Measurements from ENCODE around the gene ZNF580.

ZNF580 gene

DNA sequence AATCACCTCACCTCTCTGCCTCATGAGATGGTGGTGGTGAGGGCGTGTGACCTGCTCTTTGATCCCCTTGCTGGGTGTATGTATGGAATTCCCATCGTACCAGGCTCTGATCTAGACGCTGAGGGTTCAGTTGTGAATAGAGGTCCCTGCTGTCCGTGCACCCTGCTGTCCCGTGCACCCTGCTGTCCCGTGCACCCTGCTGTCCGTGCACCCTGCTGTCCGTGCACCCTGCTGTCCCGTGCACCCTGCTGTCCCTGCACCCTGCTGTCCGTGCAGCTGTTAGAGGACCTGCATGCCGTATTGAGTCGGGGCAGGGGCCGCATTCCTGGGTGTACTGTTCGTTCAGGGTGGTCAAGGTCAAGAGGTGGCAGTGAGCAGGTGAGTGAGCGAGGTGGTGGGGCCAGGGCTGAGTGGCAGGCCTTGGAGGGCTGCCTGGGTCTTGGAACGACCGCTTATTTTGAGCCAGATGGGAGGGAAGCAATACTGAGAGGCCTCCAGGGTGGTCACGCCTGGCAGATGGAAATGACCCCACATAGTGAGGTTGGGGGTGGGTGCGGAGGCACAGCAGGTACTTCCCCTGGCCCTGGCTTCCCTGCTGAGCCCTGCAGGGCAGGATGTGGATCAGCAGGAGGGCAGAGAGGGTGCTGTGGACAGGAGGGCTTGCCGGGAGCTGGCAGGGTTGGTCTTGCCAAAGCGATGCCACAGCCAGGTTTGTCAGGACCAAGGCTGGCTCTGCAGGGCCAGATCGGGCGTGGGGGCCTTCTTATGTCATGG, 29.7 kb downstream of the ZNF580 start:
- H3K27ac ChIP-seq: no peak overlapping the region
- no peak overlapping the region for H3K4me3 ChIP-seq

DNA sequence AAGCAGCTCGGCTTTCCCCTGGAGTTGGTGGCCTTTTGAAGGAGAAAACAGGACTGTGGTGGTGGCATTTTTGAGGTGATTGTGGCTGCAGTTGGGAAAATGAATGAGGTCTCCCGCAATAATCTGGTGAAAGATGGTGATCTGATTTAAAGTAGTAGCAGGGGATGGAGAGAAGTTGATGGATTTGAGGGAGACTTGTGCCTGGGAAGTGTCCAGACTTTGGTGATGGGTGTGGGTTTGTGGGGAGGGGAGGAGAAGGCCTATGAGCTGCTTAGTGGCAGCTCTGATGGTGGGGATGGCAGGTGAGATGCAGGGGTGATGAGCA, 30.2 kb downstream of the ZNF580 start:
- no peak overlapping the region for H3K4me3 ChIP-seq
- H3K27ac ChIP-seq: no peak overlapping the region

DNA sequence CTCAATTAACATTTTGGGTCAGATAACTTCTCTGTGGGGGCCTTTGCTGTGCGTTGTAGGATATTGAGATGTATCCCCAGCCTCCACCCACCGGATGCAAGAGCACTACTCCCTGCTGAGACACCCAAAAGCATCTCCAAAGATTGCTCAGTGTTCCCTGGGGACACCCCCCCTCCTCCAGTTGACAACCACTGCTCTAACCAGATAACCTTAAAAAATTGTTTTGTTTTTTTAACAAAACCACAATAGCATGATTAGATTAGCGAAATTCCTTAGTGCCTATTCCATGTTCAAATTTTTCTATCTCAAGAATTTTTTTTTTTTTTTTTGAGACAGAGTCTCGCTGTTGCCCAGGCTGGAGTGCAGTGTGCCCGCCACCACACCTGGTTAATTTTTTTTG, 31.6 kb downstream of the ZNF580 start:
- H3K4me3 ChIP-seq: no peak overlapping the region
- no peak overlapping the region for H3K27ac ChIP-seq

DNA sequence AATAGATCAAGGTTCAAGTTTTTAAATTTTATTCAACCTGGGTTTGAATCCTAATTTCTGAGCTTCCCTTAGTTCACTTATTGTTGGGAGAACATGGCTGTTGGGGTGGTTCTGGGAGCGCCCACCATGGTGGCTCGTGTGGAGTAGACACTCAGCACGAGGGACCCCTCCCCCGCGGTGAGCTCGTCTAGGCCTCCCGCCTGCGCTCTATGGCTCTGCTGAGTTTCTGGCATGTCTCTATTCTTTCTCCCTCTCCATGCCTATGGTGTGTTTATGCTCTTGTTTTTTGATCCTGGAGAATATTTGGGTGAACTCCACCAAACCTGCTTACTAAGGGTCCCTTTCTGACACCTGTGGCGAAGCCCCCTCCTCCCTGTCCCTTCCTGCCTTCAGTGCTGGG, 32.7 kb downstream of the ZNF580 start:
- Histone ChIP-seq H3K4me3 (no peak overlapping the region), H3K27ac (peak overlapping the region in 1 of 21 experiments; percentile 5)

DNA sequence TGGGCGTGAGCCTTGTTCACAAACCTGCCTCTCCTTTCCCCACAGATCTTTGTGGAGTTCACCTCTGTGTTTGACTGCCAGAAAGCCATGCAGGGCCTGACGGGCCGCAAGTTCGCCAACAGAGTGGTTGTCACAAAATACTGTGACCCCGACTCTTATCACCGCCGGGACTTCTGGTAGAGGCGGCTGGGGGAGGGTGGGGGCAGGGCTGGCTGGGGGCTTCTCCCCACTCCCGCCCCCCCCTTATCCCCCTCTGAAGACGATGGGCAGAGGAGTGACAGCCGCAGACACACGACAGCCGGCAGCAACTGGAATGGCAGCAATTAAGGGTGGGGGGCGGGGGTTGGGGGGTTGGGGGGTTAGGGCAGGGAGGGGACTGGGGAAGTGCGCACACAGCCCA, 33.1 kb downstream of the ZNF580 start:
- H3K4me3 ChIP-seq: no peak overlapping the region
- H3K27ac ChIP-seq: peak overlapping the region in 7 of 21 experiments; percentile 86 to 96 (median 89)

DNA sequence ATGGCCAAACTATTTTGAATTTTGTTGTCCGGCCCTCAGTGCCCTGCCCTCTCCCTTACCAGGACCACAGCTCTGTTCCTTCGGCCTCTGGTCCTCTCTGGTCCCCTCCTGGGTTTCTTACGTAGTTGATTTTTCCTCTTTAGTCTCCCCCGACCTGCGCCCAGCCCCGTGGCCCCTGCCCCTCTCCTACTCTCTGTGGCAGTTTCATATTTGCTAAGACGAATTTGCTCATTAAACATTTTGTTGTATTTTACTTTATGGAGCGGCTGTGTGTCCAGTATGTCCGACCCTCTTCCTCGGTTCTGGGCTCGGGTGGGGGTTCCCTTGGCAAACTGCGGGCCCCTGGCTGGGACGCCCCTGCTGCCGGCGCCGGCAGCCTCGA, 33.6 kb downstream of the ZNF580 start:
- peak overlapping the region in 20 of 21 experiments; percentile 7 to 97 (median 92) for H3K27ac ChIP-seq

DNA sequence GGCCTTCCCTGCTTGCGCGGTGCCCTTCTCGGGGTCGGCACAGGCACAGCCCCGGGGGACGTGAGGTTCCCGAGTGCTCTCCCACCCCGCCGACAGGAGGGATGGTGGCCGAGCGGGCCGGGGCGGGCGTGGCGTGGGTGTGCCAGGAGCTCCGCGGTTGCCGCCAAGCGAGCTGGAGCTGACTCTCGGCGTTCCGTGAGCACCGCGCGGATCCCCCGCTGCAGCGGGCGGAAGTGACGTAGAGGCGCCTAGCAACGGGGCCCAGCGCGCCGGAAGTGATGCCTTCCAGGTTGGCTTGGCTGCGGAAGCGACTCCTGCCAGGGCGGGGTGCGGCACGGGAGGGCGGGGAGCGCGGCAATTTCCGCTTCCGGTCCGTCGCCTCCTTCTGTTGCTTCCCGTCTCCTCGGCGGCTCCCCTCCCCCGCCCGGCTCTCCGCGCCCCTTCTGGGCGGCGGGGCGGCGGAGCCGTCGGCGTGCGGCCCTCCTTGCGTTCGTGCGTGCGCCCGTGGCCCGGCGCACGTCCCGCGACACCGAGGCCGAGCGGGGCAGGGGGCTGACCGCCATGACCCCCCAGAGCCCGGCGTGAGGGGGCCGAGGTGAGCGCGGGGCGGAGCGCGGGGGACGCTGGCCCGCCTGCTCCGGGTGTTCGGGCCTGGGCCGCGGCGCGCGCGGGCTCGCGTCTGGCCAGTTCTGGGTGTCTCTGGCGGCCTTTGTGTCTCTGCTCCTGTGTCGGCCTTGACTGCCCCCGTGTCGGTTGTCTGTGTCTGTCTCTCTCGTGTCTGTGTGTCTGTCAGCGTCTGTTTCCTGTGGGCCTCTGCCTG, 34.2 kb downstream of the ZNF580 start, which contains the start of gene EPN1:
TSS of gene EPN1 (plus strand) at position 386 of the 820 bp plus-strand sequence. CDS start 3,402 bp downstream, outside the sequence.
- H3K27ac ChIP-seq: peak within 1 kb of the TSS; percentile 81 to 97 (median 91)
- peak within 1 kb of the TSS; percentile 60 to 99 (median 93) for H3K4me3 ChIP-seq

More for the DNA sequence above, 33.6 kb downstream of the ZNF580 start:
- peak overlapping the region; percentile 60 to 99 (median 93) for H3K4me3 ChIP-seq

DNA sequence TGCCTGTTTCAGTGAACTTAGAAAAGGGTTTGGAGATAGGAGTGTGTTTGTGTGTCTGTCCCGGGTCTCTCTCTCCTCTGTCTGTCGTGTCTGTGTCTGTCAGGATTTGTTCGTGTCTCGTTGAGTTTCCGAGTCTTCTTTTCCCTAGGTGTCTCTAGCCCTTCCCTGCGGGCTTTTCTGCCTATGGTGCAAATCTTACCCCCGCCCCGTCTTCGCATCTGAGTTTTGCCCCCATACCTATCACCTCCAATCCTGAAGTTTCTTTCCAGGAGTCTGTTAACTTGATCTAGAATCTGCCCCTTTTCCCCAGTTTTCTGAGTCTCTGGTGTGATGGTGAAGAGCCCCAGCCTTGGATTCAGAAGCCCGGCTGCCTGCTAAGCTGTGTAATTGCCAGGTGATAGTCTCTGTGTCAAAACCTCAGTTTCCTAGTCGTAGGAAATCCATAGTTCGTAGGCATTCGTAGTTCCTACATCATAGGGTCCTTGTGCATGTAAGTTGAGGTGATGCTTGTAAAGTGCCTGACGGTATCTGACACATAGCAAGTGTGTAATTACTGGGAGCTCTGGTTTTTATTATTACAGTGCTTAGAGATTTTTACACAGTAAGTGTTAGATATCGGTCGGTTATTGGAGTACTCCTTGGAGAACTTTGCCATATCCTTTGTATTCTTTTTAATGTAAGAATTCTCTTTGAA, 35.0 kb downstream of the ZNF580 start:
- Histone ChIP-seq H3K27ac (peak overlapping the region; percentile 81 to 97 (median 91)), H3K4me3 (peak overlapping the region; percentile 60 to 99 (median 93))

DNA sequence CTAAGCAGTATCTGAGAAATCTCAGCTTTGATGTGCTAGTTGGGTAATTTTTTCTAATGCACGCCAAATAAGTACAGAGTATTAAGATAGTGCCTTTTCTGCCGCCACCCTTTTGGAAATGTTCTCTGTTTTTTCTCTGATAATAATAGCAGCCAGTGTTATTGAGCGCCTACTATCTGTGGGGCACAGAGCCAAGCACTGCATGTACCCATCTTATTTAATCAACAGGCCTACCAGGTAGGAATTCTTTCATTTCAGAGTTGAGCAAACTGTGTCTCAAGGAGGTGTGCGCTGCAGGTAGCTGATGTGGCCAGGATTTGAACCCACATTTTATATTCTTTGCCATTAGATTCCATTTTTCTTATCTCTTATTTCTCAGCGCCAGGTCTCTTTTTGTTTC, 35.6 kb downstream of the ZNF580 start:
- Histone ChIP-seq H3K27ac (peak overlapping the region in 6 of 21 experiments; percentile 35 to 97 (median 86)), H3K4me3 (peak overlapping the region in 5 of 7 experiments; percentile 76 to 98 (median 93))

DNA sequence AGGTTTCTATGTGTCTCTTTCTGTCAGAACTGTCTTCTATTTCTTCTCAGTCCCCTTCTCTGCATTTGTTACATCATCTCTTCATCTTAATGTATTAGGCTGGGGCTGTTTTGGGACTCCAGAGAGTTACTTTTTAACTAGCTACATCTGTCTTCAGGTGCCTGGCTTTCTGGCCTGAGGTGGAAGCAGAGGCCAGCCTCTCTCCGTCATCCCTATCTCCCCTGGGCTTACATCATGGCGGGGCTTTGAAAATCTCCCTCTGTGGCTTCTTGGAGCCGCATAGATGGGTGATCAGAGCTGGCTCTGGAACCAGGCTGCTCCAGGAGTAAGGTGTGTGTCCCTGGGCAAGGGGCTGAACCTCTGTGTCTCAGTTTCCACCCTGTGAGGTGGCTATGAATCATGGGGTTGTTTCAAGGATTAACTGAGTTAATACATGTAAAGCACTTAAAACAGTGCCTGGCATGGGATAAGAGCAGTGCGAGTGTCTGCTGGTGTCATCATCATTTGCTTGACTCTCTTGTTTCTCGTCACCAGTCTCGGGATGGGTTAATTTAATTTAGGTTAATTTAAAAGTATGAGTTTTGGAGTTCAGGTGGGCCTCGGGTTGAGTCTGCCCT, 36.2 kb downstream of the ZNF580 start:
- Histone ChIP-seq H3K4me3 (no peak overlapping the region), H3K27ac (peak overlapping the region in 11 of 21 experiments; percentile 14 to 97 (median 35))

DNA sequence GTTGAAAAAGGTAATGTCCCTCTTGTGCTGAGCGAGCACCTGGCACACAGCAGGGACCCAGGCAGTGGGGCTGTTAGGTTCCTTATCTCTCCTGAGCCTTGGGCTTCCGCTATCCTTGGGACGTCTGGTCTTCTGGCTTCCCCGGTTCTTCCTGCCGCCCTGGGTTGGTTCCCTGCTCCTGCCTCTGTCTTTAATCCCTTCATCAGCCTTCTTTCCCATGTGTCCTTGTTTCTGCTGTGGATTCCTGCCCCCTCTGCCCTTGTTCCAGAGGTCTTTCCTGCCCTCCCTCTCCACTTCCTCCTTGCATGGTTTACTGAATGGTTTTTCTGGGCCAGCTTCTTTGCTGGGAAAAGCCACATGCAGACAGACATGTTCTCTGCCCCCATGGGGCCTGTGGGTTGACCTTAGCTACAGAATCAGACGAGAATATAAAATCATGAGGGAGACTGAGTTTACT, 36.8 kb downstream of the ZNF580 start:
- H3K4me3 ChIP-seq: no peak overlapping the region
- peak overlapping the region in 13 of 21 experiments; percentile 2 to 58 (median 23) for H3K27ac ChIP-seq

DNA sequence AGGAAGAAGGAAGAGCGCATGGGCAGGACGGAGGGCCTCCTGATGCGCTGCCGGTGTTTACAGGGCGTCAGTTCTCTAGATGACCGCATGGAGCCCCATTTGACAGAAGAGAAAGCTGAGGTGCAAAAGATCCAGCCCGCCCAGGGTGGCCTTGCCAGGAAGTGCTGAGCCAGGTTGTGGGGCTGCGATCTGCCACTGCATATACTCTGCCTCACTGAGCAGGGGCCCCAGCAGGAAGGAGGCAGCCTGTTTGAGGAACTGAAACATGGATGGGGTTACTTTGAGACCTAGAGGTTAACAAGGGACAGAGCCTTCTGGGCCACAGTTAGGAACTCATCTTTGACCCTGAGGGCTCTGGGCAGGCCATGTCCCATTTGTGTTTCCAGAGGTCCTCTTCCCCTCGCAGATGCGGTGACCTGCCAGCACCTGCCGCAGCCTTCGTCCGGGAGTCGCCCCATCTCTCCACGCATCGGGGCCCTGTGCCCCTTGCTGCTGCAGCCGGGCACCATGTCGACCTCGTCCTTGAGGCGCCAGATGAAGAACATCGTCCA, 37.4 kb downstream of the ZNF580 start:
- Histone ChIP-seq H3K4me3 (no peak overlapping the region), H3K27ac (peak overlapping the region in 10 of 21 experiments; percentile 3 to 58 (median 22))

DNA sequence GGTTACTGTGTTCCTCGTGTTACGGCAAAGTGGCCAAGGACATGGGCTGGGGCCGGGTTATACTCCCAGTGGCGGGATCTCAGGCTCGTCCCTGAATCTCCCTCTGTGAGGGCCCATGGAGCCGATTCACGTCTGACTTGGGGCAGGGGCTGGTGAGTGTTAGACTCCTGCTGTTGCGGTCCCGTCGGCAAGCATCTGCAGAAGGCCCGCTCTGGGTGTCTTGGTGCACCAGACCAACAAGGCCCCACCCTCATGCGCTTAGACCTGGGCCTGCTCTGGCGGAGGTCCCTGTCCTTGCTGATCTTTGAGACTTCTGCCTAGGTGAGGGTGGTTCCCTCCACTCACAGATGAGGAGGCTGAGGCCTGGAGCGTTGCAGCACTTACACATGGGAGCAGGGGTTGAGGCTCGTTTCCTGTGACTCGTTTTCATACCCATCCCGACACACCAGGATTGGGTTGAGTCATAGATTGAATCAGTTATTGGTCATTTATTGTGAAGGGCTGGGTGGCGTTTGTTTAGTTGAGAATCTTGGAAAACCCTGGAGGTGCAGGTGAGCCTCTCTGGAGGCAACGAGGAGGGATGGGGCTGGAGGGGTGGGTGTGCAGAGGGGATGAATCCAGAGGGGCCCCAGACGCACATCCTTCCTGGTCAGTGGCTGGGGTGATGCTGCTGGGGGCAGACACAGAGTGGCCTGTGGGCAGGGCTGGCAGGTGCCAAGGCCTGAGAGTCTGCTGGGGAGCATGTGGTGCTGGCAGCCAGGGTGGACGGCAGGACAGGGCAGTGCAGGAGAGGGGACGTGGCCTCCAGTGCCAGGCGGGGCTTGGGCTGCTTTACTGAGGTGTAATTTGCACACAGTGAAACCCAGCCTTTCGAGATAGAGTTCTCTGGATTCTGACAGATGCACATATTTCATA, 38.8 kb downstream of the ZNF580 start:
- no peak overlapping the region for H3K27ac ChIP-seq

DNA sequence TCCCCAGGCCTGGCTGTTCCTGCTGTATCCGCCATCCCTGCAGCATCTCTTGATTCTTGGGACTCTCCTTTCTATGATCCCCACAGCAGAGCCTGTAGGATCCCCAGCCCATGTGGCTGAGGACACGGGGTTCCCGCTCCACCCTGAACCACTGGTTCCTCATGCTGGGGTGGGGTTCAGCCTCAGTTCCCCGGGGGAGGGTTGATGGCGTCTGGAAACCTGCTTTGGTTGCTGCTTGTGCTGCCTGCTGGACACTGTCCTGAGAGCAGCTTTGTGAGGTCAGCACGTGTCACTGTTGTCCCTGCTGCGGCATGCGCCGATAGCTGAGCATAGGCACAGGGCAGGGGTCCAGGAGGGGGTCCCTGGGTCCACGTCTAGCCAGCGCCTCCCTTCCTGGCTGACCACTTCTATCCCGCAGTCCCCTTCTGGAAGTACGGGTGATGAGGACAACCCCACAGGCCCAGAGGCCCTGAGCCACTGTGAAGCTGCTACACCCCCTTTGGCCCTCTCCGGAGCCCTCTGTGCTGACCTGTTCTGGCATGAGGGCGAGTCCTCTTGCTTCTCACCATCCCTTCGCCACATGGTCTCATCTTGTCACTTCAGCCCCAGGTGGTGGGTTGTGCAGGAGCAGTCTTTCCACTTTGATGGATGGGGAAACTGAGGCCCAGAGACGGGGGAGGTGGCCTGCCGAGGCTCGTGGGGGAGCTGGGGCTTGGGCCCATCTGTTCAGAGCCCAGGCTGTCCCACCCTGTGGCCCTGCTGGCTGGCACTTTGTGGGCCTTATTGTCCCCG, 39.7 kb downstream of the ZNF580 start:
- peak overlapping the region in 1 of 21 experiments; percentile 12 for H3K27ac ChIP-seq
- no peak overlapping the region for H3K4me3 ChIP-seq

More for the DNA sequence above, 38.8 kb downstream of the ZNF580 start:
- H3K4me3 ChIP-seq: no peak overlapping the region

DNA sequence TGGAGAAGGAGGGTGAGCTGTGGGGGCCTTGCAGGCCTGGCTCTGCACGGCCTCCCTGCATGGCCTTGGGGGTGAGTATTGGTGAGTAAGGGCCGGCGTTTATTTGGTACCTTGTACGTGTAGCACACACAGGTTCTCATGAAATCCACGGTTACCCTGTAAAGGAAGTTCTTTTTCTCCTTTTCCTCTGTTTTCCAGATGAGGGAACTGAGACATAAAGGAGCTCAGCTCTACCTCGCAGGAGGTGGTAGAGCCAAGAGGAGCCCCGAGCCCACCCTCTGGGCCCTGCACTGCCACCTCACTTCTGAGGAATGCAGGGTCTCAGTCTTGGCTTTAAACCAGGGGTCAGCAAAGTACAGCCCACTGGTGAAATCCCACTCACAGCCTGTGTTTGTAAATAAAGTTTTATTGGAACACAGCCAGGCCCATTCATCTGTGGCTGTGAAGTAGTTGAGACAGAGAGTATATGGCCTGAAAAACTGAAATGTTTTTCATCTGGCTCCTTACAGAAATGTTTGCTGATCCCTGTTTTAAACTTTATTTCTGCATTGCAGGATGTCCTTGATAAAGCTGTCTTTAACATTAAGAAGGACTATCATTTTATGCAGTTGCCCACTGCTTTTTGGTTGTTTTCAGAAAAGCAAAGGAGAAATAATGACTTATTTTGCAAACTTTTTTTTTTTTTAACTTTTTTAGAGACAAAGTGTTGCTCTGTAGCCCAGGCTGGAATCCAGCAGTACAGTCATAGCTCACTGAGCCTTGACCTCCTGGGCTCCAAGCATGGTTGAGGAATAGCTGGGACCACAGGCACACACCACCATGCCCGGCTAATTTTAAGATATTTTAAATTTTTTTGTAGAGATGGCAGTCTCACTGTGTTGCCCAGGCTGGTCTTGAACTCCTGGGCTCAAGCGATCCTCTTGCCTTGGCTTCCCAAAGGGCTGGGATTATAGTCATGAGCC, 40.6 kb downstream of the ZNF580 start:
- H3K27ac ChIP-seq: no peak overlapping the region

More for the DNA sequence above, 40.6 kb downstream of the ZNF580 start:
- no peak overlapping the region for H3K4me3 ChIP-seq
